ENCODE data around the gene PLXDC1.
"Not testable (repeated sequence)": the region's sequence is repeated elsewhere in the genome, so short reads cannot be mapped to it uniquely, and the experiment has no call there.

PLXDC1 gene

GRCh38 chr17:39171933-39172332, 20.5 kb upstream of the PLXDC1 start:
- no peak overlapping the region for H3K4me3 Mint-ChIP-seq
- H3K36me3 Mint-ChIP-seq, result peaks cover 15 to 20% of the 10 kb centered on the region in 2 donors
- peaks cover 33 to 55% of the 10 kb centered on the region in 2 donors for H3K27me3 Mint-ChIP-seq
- H3K27ac Mint-ChIP-seq, result peak overlapping the region; percentile 65
- ATAC-seq (replicated peaks), result no peak
- DNase-seq, result no peak
- H3K4me1 Mint-ChIP-seq, result peaks cover 19 to 26% of the 10 kb centered on the region in 2 donors
- peaks cover 0 to 4% of the 10 kb centered on the region in 2 donors for H3K9me3 Mint-ChIP-seq

- no peak for DNase-seq
- Mint-ChIP-seq H3K4me3 (no peak overlapping the region), H3K27ac (peak overlapping the region; percentile 5), H3K36me3 (peaks cover 6% of the 10 kb centered on the region in 2 donors), H3K4me1 (peaks cover 25 to 38% of the 10 kb centered on the region in 2 donors), H3K9me3 (peaks cover 0 to 4% of the 10 kb centered on the region in 2 donors), H3K27me3 (peaks cover 47 to 69% of the 10 kb centered on the region in 2 donors)
- ATAC-seq (replicated peaks), result no peak
Measured at GRCh38 chr17:39170558-39170957, 19.1 kb upstream of the PLXDC1 start.

GRCh38 chr17:39170109-39170508, 18.7 kb upstream of the PLXDC1 start:
- H3K27ac Mint-ChIP-seq, result no peak overlapping the region
- peaks cover 21 to 38% of the 10 kb centered on the region in 2 donors for H3K4me1 Mint-ChIP-seq
- H3K36me3 Mint-ChIP-seq, result peaks cover 2% of the 10 kb centered on the region in 2 donors
- ATAC-seq (replicated peaks) (no peak), DNase-seq (no peak)
- H3K27me3 Mint-ChIP-seq, result peaks cover 47 to 74% of the 10 kb centered on the region in 2 donors
- peaks cover 0 to 4% of the 10 kb centered on the region in 2 donors for H3K9me3 Mint-ChIP-seq
- H3K4me3 Mint-ChIP-seq, result no peak overlapping the region

GRCh38 chr17:39169518-39169917, 18.1 kb upstream of the PLXDC1 start:
- Mint-ChIP-seq H3K9me3 (peaks cover 0 to 4% of the 10 kb centered on the region in 2 donors), H3K27ac (no peak overlapping the region), H3K36me3 (no peaks in the 10 kb centered on the region), H3K4me3 (no peak overlapping the region), H3K4me1 (peaks cover 23 to 38% of the 10 kb centered on the region in 2 donors), H3K27me3 (peaks cover 53 to 80% of the 10 kb centered on the region in 2 donors)
- ATAC-seq (replicated peaks) (no peak), DNase-seq (no peak)

DNA sequence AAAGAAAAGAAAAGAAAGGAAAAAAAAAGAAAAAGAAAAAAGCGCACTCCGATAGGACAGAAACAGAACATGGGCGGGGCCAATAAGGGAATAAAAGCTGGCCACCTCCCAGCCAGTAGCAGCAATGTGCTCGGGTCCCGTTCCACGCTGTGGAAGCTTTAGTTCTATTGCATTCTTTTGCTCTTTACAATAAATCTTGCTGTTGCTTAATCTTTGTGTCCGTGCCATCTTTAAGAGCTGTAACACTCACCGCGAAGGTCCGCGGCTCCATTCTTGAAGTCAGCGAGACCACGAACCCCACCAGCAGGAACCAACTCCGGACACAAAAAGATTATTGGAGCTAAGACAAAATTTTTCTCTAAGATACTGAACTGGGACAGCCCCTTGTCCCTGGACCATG, 17.7 kb upstream of the PLXDC1 start:
- no peaks in the 10 kb centered on the region for H3K36me3 Mint-ChIP-seq
- no peak for ATAC-seq (replicated peaks)
- H3K4me3 Mint-ChIP-seq, result no peak overlapping the region
- H3K9me3 Mint-ChIP-seq, result peaks cover 0 to 4% of the 10 kb centered on the region in 2 donors
- H3K4me1 Mint-ChIP-seq, result peaks cover 25 to 40% of the 10 kb centered on the region in 2 donors
- peaks cover 51 to 79% of the 10 kb centered on the region in 2 donors for H3K27me3 Mint-ChIP-seq
- no peak for DNase-seq
- H3K27ac Mint-ChIP-seq, result no peak overlapping the region

- H3K9me3 Mint-ChIP-seq; H3K36me3 Mint-ChIP-seq; H3K27ac Mint-ChIP-seq; DNase-seq; ATAC-seq (replicated peaks); H3K4me3 Mint-ChIP-seq: not testable (repeated sequence)
- H3K27me3 Mint-ChIP-seq, result peaks cover 45 to 73% of the 10 kb centered on the region in 2 donors
- H3K4me1 Mint-ChIP-seq, result peaks cover 19 to 34% of the 10 kb centered on the region in 2 donors
Measured at GRCh38 chr17:39168503-39168902, 17.1 kb upstream of the PLXDC1 start.

DNA sequence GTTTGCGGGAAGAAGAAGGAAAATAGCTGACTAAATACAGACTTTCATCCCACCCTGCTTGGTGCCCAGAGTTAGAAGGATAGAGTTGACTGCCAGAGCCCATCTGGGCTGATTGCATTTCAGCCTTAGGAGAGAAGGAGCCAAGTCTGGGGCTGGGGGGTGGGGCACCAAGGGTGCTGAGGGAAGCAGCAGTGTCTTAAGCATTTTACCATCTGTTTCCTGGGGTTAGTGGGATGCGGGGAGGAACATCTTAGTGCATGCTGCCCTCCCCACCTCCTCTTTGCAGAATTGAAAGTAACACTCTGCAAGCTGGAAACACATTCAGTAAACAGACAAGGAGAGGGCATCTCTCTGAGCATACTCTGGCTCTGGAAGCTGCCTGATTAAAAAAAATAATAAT, 16.0 kb upstream of the PLXDC1 start:
- ATAC-seq (replicated peaks), result no peak
- Mint-ChIP-seq H3K9me3 (peaks cover 0 to 4% of the 10 kb centered on the region in 2 donors), H3K27me3 (peaks cover 40 to 63% of the 10 kb centered on the region in 2 donors), H3K27ac (no peak overlapping the region), H3K36me3 (no peaks in the 10 kb centered on the region), H3K4me1 (peaks cover 18 to 34% of the 10 kb centered on the region in 2 donors), H3K4me3 (no peak overlapping the region)
- DNase-seq, result no peak

DNA sequence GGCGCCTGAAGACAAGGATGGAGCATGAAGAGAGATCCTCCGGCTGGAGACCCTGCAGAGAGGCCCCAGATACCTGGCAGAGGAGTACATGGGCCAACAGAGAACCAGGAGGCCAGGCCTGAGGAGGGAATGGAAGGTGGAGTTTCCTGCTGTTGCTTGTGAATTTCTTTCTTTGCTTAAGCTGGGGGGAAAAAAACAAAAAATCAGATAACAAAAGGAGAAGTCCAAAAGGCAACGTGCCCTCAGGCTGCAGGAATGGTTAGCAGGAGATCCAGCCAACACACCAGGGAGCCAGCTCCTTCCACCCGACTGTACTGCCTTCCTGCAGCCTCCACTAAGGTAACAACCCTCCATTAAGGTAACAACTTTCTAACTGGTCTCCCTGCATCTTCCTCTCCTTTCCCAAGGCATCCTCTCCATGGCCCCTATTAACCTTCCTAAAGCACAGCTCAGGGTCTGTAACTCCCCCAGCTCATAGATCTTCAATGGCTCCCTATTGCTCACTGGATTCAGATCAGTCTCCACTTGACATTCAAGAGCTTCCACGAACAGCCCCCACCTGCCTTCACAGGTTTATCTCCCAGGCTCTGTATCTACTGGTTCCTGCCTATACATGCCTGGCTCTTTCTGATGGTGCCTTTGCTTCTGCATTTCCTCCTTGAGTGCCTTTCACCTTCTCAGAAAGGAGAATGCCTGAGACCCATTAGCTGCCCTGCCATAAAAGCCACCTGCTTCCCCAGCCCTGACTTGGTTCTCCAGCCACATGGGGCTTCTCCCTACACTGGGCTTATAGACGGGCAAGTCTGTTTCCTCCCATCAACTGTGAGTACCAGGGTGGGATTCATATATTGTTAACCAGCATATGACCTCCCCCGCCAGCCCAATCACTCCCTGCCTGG, 15.2 kb upstream of the PLXDC1 start:
- no peak overlapping the region for H3K27ac Mint-ChIP-seq
- H3K36me3 Mint-ChIP-seq, result no peaks in the 10 kb centered on the region
- peaks cover 18 to 34% of the 10 kb centered on the region in 2 donors for H3K4me1 Mint-ChIP-seq
- peaks cover 0 to 4% of the 10 kb centered on the region in 2 donors for H3K9me3 Mint-ChIP-seq
- no peak overlapping the region for H3K4me3 Mint-ChIP-seq
- no peak for ATAC-seq (replicated peaks)
- H3K27me3 Mint-ChIP-seq, result peaks cover 32 to 55% of the 10 kb centered on the region in 2 donors
- no peak for DNase-seq

DNA sequence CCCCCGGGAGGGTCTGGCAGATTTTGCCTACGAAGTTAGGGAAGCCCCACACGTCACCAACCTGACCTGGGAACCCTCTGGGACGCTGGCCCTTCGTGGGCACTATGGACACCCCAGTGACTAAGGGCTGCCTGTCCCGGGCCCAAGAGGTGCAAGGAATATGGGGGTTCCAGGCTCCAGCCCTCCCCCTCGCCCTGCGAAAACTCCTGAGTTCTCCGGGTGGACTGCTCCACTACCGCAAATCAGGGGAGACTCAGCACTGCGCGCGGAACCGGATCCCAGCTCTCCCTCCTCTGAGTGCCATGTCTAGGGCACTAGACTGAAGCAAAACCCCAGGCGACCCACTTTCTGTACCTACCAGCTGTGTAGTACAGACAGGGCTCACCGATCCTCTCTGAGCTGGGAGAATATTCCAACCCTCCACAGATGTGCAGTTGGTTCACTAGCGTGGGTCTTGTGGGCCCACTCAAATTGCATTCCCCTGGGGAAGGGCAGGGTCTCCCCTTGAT, 14.5 kb upstream of the PLXDC1 start, which contains the start of gene ARL5C:
Gene ARL5C (minus strand): TSS at position 321 of the 509 bp plus-strand sequence. CDS start 401 bp downstream, outside the sequence.
- Mint-ChIP-seq H3K27me3 (peaks cover 32 to 54% of the 10 kb centered on the region in 2 donors), H3K4me1 (peaks cover 18 to 34% of the 10 kb centered on the region in 2 donors), H3K36me3 (no peaks in the 10 kb centered on the region), H3K27ac (peak within 1 kb of the TSS; percentile 3), H3K9me3 (peaks cover 0 to 4% of the 10 kb centered on the region in 2 donors), H3K4me3 (peak within 1 kb of the TSS; percentile 87 to 94)
- ATAC-seq (replicated peaks) (no peak), DNase-seq (no peak)

GRCh38 chr17:39165178-39165840, 13.9 kb upstream of the PLXDC1 start:
- peak overlapping the region; percentile 87 to 94 for H3K4me3 Mint-ChIP-seq
- DNase-seq, result no peak
- peak overlapping the region; percentile 3 for H3K27ac Mint-ChIP-seq
- H3K9me3 Mint-ChIP-seq, result peaks cover 0 to 4% of the 10 kb centered on the region in 2 donors
- ATAC-seq (replicated peaks), result peak in 1 of 2 donors; percentile 9
- peaks cover 18 to 34% of the 10 kb centered on the region in 2 donors for H3K4me1 Mint-ChIP-seq
- peaks cover 32 to 49% of the 10 kb centered on the region in 2 donors for H3K27me3 Mint-ChIP-seq
- no peaks in the 10 kb centered on the region for H3K36me3 Mint-ChIP-seq

- H3K4me1 Mint-ChIP-seq, result peaks cover 18 to 34% of the 10 kb centered on the region in 2 donors
- H3K27ac Mint-ChIP-seq, result peak overlapping the region; percentile 3
- no peaks in the 10 kb centered on the region for H3K36me3 Mint-ChIP-seq
- peaks cover 32 to 43% of the 10 kb centered on the region in 2 donors for H3K27me3 Mint-ChIP-seq
- H3K4me3 Mint-ChIP-seq, result peak overlapping the region; percentile 87 to 94
- peaks cover 0 to 4% of the 10 kb centered on the region in 2 donors for H3K9me3 Mint-ChIP-seq
- ATAC-seq (replicated peaks) (peak; percentile 96 to 97), DNase-seq (peak; percentile 74)
Measured at GRCh38 chr17:39164675-39165143, 13.3 kb upstream of the PLXDC1 start.

DNA sequence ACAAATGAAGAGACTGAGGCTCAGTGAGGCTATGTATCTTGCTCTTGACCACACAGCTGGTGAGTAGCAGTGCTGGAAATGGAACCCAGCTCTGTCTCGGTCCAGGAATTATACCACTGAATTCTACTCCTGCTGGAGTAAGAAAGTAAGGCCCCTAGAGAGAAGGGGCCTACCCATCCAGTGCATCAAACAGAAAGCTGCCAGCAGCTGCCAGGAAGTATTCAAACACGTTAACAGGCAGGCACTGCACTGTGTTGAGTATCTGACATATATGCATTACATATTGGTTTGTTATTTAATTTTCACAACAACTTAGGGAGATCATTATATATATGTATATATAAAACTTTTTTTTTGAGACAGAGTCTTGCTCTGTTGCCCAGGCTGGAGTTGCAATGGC, 10.5 kb upstream of the PLXDC1 start:
- Mint-ChIP-seq H3K9me3 (no peaks in the 10 kb centered on the region), H3K36me3 (no peaks in the 10 kb centered on the region), H3K4me3 (no peak overlapping the region), H3K27me3 (peaks cover 26% of the 10 kb centered on the region in 2 donors), H3K4me1 (peaks cover 12 to 27% of the 10 kb centered on the region in 2 donors), H3K27ac (no peak overlapping the region)
- DNase-seq (no peak), ATAC-seq (replicated peaks) (no peak)

GRCh38 chr17:39158623-39159022, 7.2 kb upstream of the PLXDC1 start:
- DNase-seq, result no peak
- H3K36me3 Mint-ChIP-seq, result peaks cover 7 to 10% of the 10 kb centered on the region in 2 donors
- H3K4me3 Mint-ChIP-seq, result no peak overlapping the region
- H3K27ac Mint-ChIP-seq, result no peak overlapping the region
- no peak for ATAC-seq (replicated peaks)
- H3K4me1 Mint-ChIP-seq, result peaks cover 7 to 11% of the 10 kb centered on the region in 2 donors
- H3K27me3 Mint-ChIP-seq, result peaks cover 9 to 15% of the 10 kb centered on the region in 2 donors
- peaks cover 0 to 2% of the 10 kb centered on the region in 2 donors for H3K9me3 Mint-ChIP-seq

DNA sequence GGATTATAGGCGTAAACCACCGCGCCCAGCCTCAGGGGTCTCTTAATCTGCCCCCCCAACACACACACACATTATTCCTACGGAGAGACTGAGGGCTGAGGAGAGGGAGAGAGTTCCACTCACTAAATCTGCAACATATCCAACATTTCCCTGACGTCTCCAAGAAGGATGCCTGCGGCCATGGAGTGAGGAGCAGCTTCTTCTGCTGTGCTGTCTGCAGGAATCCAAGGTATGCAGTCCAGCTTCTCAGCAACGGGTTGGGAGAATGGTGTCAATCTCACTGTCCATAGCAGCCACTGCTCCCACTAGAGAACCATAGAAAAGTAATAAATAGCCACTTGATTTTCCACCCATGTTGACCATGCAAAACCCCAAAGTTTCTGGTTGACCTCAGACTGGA, 5.1 kb upstream of the PLXDC1 start:
- peaks cover 7 to 11% of the 10 kb centered on the region in 2 donors for H3K36me3 Mint-ChIP-seq
- no peak overlapping the region for H3K27ac Mint-ChIP-seq
- DNase-seq, result no peak
- H3K27me3 Mint-ChIP-seq, result peaks cover 20 to 23% of the 10 kb centered on the region in 2 donors
- peaks cover 22 to 32% of the 10 kb centered on the region in 2 donors for H3K4me1 Mint-ChIP-seq
- peaks cover 0 to 3% of the 10 kb centered on the region in 2 donors for H3K9me3 Mint-ChIP-seq
- H3K4me3 Mint-ChIP-seq, result no peak overlapping the region
- ATAC-seq (replicated peaks), result no peak
